DLD1 (cell line): ENCODE data around the gene STX11.
"Not testable (repeated sequence)": the region's sequence is repeated elsewhere in the genome, so short reads cannot be mapped to it uniquely, and the experiment has no call there.

Experiments
- in situ Hi-C: cut with HindIII; loops from 2 replicates; pipeline ENCODE4 v1.10.0; 2017; ENCODE audit warnings: low sequenced_read_pairs

The STX11 gene

GRCh38 chr6:144149894-144150709 is at the start of gene STX11:
Gene STX11, plus strand, starts transcription at chr6:144150517. Its CDS starts 36,111 bp downstream, at chr6:144186628.
- in situ Hi-C loops = no loop called here

DNA sequence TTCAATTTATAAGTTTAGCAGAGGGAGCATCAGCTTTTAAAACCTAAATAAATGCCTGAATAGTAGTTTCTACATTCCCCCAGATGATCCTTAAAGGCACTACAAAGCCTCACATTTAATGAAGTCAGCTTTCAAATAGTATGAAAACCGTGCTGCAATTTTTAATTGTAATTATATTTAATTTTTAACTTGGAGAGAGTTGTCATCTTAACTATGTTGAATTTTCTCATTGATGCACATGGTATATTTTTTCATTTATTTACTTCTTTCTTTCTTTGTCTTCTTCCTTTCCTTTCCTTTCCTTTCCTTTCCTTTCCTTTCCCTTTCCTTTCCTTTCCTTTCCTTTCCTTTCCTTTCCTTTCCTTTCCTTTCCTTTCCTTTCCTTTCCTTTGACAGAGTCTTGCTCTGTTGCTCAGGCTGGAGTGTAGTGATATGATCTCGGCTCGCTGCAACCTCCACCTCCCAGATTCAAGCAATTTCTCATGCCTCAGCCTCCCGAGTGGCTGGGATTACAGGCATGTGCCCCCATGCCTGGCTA is 47.2 kb upstream of the STX11 start:
- in situ Hi-C loops = loop anchor here (5.0 kb wide), 1 partner anchor 89 kb away; no protein-coding TSS in a partner anchor

- in situ Hi-C loops = loop anchor here (5.0 kb wide), 1 partner anchor 88 kb away; no protein-coding TSS in a partner anchor
Observed at GRCh38 chr6:144104488-144104887, 45.8 kb upstream of the STX11 start.

DNA sequence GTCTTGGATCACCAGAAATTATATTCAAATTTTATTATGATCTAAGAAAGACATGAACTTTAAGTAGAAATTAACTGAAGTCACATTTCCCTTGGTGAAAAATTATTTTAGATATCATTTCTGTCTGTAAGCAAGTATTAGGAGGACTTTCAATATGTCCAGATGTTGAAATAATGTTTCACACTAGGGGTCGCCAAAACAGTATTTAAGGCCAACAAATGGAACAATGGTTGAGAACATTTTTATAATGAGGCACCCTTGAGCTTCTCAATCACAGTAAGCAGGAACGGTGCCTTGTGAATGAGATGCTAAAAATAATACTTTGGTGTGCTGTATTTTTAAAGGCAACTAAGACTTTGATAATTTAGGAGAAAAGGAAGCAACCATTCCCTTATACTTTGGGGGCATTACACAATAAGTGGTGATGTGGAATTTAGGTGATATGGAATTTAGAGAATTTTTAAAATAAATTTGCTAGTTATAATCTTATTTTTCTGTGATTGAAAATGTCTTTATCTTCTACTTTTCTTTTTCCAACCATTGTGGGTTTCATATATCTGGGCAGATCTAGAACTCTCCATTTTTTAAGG is 45.3 kb upstream of the STX11 start:
- in situ Hi-C loops = loop anchor here (5.0 kb wide), 1 partner anchor 87 kb away; no protein-coding TSS in a partner anchor

- in situ Hi-C loops = no loop called here
Observed at GRCh38 chr6:144106206-144106605, 44.1 kb upstream of the STX11 start.

- in situ Hi-C loops = no loop called here
Observed at GRCh38 chr6:144110210-144110609, 40.1 kb upstream of the STX11 start.

DNA sequence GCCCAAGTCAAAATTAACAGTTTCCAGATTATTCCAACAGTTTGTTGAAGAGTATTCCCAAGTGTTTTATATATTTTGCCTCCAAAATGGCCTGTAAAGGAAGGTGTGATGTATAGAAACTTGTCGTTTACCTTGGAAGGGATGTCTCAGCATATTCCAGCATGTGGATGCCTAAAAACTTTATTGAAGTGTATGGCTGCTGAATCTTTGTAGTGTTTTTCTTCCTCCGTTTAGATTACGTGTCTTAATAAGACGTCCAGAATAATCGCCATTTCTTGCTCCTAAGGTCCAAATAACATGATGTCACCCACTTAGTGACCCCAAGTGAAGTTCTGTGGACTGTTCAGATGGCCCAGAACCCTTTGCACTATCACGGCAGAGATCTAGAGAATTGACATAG is 37.0 kb upstream of the STX11 start:
- in situ Hi-C loops = no loop called here

DNA sequence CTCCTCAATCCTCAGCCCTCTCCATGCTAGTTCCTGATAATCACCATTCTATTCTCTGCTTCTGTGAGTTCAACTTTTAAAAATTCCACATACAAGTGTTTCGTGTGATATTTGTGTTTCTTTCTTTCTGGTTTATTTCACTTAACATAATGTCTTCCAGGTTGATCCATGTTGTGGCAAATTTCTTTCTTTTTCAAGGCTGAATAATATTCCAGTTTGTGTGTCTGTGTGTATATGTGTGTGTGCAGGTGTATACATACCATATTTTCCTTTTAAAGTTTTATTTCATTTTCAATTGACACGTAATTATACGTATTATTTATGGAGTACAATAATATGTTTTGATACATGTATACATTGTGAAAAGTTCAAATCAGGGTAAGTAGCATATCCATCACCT is 35.1 kb upstream of the STX11 start:
- in situ Hi-C loops = no loop called here

DNA sequence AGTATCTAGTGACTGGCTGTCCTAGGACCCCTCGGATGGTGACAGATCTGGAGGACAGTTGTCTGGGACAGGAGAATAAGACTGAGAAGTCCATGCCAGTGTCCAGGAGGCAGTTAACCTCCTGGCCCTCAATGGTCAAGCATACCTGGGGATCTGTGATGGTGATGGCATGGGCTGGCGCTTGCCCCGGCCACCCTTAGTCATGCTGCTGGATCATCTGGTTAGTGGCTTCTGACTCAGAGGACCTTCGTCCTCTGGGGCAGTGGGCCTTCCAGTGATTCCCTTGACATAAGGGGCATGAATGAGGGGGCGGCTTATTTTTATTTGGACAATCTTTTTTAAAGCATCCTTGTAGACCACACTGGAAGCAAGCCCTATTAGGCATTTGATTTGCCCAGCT is 30.9 kb upstream of the STX11 start:
- in situ Hi-C loops = no loop called here

GRCh38 chr6:144122861-144123260 is 27.5 kb upstream of the STX11 start:
- in situ Hi-C loops = no loop called here

DNA sequence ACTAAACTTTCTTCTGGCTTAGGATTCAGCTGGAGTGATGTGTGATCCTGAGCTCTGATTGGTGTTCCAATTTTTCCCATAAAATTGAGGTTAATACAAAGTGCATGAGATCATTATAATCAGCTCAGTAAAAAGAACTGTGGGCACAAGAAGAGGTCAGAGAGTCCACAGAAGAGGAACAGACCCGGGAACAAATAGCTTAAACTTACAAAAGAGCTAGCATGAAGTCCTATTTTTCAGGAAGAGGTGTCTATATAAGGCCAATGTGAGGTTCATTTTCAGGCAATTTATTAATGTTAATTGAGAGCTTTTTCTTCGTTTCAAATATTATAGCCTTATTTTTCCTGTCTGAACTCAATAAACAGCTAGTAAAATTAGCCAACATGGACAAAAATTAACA is 26.9 kb upstream of the STX11 start:
- in situ Hi-C loops = no loop called here

DNA sequence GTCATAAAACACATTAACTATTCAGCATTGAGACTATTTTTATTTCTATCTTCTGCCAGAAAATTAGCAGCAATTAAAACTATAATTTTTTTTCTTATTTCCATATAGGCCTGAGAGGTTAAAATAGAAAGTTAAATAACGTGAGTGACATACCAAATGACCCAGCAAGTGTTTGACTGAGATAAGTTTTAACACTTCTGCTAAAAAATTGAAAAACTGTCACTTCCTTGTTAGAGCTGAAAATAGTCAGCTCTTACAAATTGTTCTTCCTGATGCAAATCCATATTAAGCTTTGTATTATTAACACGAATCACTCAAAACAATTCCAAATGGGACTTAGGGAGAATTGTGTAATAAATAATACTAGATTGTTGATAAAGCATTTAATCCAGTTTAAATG is 26.5 kb upstream of the STX11 start:
- in situ Hi-C loops = no loop called here

DNA sequence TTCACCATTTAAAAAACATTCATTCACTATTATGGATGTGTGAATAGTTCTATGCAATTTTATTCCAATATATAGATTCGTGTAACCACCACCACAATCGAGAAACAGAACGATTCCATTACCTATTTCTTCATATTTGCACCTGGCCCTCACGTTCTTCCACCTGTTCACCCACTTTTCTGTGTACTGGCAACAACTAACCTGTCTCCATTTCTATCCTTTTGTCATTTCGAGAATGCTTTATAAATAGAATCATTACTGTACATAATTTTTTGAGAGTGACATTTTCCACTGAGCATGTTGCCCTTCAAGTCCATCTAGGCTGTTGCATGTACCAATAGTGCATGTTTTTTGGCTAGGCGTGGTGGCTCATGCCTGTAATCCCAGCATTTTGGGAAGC is 23.2 kb upstream of the STX11 start:
- in situ Hi-C loops = no loop called here

DNA sequence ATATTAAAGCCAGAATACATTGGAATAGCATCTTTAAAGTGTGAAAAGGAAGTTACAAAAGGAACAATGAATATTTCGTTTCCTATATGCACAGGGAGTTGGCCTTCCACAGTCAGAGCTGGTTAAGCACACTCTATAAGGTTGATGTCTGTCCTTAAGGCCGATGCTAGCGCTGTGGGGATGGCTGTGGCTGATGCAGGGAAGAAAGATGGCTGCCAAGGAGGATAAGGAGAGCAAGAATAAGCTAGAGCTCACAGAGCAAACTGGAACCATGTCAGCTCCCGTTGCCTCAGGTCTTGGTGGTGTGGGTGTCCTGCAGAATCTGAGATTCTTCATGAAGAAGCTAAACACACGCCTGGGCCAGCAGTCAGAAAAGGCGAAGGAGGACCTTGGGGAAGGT is 20.8 kb upstream of the STX11 start:
- in situ Hi-C loops = no loop called here

DNA sequence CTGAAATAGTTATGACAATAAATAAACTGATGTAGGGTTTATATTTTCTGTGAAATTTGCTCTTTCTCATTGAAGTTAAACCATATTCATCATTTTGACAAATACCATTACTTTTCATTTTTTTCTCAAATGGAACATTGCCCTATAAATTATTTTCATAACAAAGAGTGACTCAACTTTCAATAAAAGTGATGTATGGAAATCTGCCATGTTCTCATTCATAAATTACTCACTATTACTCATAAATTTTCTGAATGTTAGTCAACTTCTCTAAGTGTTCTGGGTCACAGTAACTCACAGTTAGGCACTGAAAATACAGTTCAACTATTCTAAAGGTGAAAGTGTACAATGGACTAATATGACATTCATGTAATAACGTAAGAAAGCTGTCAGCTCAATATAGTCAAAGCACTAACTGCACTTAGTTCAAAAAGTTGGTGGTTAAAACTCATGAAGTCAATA is 19.0 kb upstream of the STX11 start:
- in situ Hi-C loops = no loop called here

GRCh38 chr6:144132167-144132690 is 18.1 kb upstream of the STX11 start:
- in situ Hi-C loops = not testable (repeated sequence)

DNA sequence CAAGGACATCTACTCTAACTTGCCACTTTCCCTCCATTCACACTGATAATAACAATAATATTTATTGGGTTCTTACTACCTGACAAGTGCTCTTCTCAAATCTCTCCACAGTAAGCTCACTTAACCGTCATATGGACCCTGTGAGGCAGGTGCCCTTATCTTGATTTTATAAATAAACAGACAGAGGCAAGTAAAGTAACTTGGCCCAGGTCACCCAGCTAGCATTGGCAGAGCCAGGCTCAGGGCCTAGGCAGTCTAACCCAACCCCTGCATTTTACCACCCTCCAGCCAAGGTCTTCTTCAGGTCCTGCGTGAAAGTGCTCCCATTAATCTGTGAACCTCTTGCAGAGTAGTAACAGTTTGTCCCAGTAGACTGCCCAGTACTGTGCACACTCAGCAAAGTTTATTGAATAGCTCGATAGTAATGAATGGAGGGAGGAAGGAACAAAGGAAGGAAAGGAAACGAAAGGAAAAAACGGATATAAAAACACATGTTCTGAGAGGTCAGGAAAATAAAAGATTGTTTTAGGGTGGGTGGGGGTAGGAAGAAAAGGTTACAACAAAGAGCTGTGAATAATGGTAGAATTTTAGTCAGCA is 17.0 kb upstream of the STX11 start:
- in situ Hi-C loops = no loop called here

DNA sequence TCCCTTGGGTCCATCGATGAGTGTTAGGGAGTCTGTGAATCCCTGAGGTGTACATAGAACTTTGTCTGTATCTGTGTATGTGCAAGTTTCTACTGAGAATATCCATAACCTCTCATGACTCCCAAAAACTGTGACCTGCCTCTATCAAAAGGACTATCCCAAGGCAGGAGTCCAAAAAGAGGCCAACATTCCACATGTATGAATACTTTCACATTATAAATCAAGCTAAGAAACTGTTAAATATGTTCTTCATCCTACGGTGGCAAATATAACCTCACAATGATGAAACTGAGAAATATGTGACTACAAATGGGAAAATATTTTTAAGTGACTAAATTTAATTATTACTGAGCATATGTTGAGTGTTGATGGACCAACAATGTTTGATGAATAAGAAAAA is 16.1 kb upstream of the STX11 start:
- in situ Hi-C loops = no loop called here

- in situ Hi-C loops = no loop called here
Observed at GRCh38 chr6:144134737-144135136, 15.6 kb upstream of the STX11 start.

DNA sequence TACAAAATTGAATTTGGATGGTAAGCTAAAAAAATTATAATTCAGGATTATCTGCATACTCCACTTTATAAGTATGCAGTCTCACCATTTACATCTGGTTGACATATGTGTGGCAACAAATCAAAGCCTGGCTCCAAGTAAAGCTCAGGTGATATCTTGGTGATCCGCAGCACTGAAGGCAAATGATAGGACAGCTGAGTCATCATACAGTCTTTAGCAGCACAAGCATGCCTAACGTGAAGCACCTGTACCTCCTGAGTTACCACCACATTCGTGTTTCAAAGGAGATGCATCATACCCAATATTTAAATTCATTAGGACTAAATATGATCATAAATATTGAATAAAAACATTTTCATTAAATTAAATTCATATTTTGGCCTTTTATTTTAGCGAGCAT is 11.8 kb upstream of the STX11 start:
- in situ Hi-C loops = no loop called here

GRCh38 chr6:144139817-144140216 is 10.5 kb upstream of the STX11 start:
- in situ Hi-C loops = no loop called here
